ENCODE results near the gene EYS. TPM values are rescaled to one million over a fixed set of nuclear protein-coding genes. Genes with fewer than 3 reads are reported as not detected.

The EYS gene
- total RNA-seq, 1 experiment from 2014 or later = not detected

- no peaks in the 10 kb centered on the region for H3K36me3 ChIP-seq (ENCODE audit: control insufficient read depth, insufficient read depth, low read length)
- BruUV-seq (replicated peaks) = no TSS peak
- Mint-ChIP-seq H3K4me3 (ENCODE audit: unreplicated experiment) (no peak overlapping the region), H3K27ac (ENCODE audit: unreplicated experiment) (no peak overlapping the region), H3K27me3 (ENCODE audit: insufficient read depth, unreplicated experiment) (no peaks in the 10 kb centered on the region), H3K36me3 (ENCODE audit: insufficient read depth, unreplicated experiment) (no peaks in the 10 kb centered on the region), H3K4me1 (ENCODE audit: low read depth, unreplicated experiment) (no peaks in the 10 kb centered on the region), H3K9me3 (ENCODE audit: unreplicated experiment) (no peaks in the 10 kb centered on the region)
- CTCF ChIA-PET = no interaction called here
- H3K9me3 ChIP-seq = no peaks in the 10 kb centered on the region
- no peak overlapping the region for H3K4me3 ChIP-seq (ENCODE audit: low read depth, low read length)
- no peak for DNase-seq
- intact Hi-C loops (cut with micrococcal nuclease; ENCODE audit: unreplicated experiment) = no loop called here
- no peaks in the 10 kb centered on the region for H3K4me1 ChIP-seq
- H3K27me3 ChIP-seq (replicated peaks; ENCODE audit: control insufficient read depth, insufficient read depth, low read length) = no peaks in the 10 kb centered on the region
- no peak for TF ChIP-seq CTCF (IDR thresholded peaks at IDR 0.05; ENCODE audit: insufficient read depth in 1 of 2, low read depth in 1 of 2, low read length in 1 of 2, severe bottlenecking in 1 of 2, unreplicated experiment in 1 of 2)
- POLR2A ChIA-PET = no interaction called here
These were observed 5.7 kb downstream of the EYS start for GRCh38 chr6:65701325-65701724.

- TF ChIP-seq CTCF (IDR thresholded peaks at IDR 0.05; ENCODE audit: insufficient read depth in 1 of 2, low read depth in 1 of 2, low read length in 1 of 2, severe bottlenecking in 1 of 2, unreplicated experiment in 1 of 2) = no peak
- no peaks in the 10 kb centered on the region for H3K4me1 Mint-ChIP-seq (ENCODE audit: low read depth, unreplicated experiment)
- H3K9me3 Mint-ChIP-seq (ENCODE audit: unreplicated experiment) = no peaks in the 10 kb centered on the region
- BruUV-seq (replicated peaks) = no TSS peak
- H3K36me3 Mint-ChIP-seq (ENCODE audit: insufficient read depth, unreplicated experiment) = no peaks in the 10 kb centered on the region
- CTCF ChIA-PET = no interaction called here
- Histone ChIP-seq H3K4me3 (ENCODE audit: low read depth, low read length) (no peak overlapping the region), H3K4me1 (no peaks in the 10 kb centered on the region), H3K36me3 (ENCODE audit: control insufficient read depth, insufficient read depth, low read length) (no peaks in the 10 kb centered on the region), H3K27me3 (replicated peaks; ENCODE audit: control insufficient read depth, insufficient read depth, low read length) (no peaks in the 10 kb centered on the region), H3K9me3 (no peaks in the 10 kb centered on the region)
- H3K27ac Mint-ChIP-seq (ENCODE audit: unreplicated experiment) = no peak overlapping the region
- DNase-seq = no peak
- H3K27me3 Mint-ChIP-seq (ENCODE audit: insufficient read depth, unreplicated experiment) = no peaks in the 10 kb centered on the region
- POLR2A ChIA-PET = no interaction called here
- intact Hi-C loops (cut with micrococcal nuclease; ENCODE audit: unreplicated experiment) = no loop called here
- no peak overlapping the region for H3K4me3 Mint-ChIP-seq (ENCODE audit: unreplicated experiment)
These were observed 6.5 kb downstream of the EYS start for GRCh38 chr6:65700561-65700960.

GRCh38 chr6:65692109-65692508 is 14.9 kb downstream of the EYS start:
- BruUV-seq (replicated peaks) = no TSS peak
- Histone ChIP-seq H3K4me3 (ENCODE audit: low read depth, low read length) (no peak overlapping the region), H3K36me3 (ENCODE audit: control insufficient read depth, insufficient read depth, low read length) (no peaks in the 10 kb centered on the region), H3K4me1 (no peaks in the 10 kb centered on the region), H3K9me3 (no peaks in the 10 kb centered on the region), H3K27me3 (replicated peaks; ENCODE audit: control insufficient read depth, insufficient read depth, low read length) (no peaks in the 10 kb centered on the region)
- no peaks in the 10 kb centered on the region for H3K4me1 Mint-ChIP-seq (ENCODE audit: low read depth, unreplicated experiment)
- DNase-seq = no peak
- H3K27ac Mint-ChIP-seq (ENCODE audit: unreplicated experiment) = no peak overlapping the region
- H3K36me3 Mint-ChIP-seq (ENCODE audit: insufficient read depth, unreplicated experiment) = no peaks in the 10 kb centered on the region
- H3K4me3 Mint-ChIP-seq (ENCODE audit: unreplicated experiment) = no peak overlapping the region
- no peaks in the 10 kb centered on the region for H3K9me3 Mint-ChIP-seq (ENCODE audit: unreplicated experiment)
- CTCF ChIA-PET = no interaction called here
- intact Hi-C loops (cut with micrococcal nuclease; ENCODE audit: unreplicated experiment) = no loop called here
- no peaks in the 10 kb centered on the region for H3K27me3 Mint-ChIP-seq (ENCODE audit: insufficient read depth, unreplicated experiment)
- TF ChIP-seq CTCF (IDR thresholded peaks at IDR 0.05; ENCODE audit: insufficient read depth in 1 of 2, low read depth in 1 of 2, low read length in 1 of 2, severe bottlenecking in 1 of 2, unreplicated experiment in 1 of 2) = no peak
- POLR2A ChIA-PET = no interaction called here

Measured in Caco-2 (cell line).